Activated T-helper 1 cell treated with anti-CD3 and anti-CD28 coated beads, Interleukin-2, amount 50 U/mL, for 16 hours (primary cell): ENCODE results near the gene ZBTB17.
"Not testable (repeated sequence)": the region's sequence is repeated elsewhere in the genome, so short reads cannot be mapped to it uniquely, and the experiment has no call there.

Source experiments
- DNase-seq, 2 donors: peaks; one replicate each; pipeline ENCODE4 v3.0.0-alpha.2; 2020; ENCODE audit warnings: low read depth in 1 of 2, low spot score in 1 of 2

The ZBTB17 gene

DNA sequence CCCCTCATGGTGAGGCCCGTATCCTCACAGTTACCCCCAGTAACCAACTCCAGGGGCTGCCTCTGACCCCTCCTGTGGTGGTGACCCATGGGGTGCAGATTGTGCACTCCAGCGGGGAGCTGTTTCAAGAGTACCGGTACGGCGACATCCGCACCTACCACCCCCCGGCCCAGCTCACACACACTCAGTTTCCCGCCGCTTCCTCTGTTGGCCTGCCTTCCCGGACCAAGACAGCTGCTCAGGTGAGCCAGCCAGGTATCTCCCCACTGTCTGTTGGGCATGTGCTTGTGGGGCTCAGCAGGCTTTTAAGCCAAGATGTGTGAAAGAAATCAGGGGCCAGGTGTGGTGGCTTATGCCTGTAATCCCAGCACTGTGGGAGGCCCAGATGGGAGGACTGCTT is 39.9 kb downstream of the ZBTB17 start:
- DNase-seq: no peak

DNA sequence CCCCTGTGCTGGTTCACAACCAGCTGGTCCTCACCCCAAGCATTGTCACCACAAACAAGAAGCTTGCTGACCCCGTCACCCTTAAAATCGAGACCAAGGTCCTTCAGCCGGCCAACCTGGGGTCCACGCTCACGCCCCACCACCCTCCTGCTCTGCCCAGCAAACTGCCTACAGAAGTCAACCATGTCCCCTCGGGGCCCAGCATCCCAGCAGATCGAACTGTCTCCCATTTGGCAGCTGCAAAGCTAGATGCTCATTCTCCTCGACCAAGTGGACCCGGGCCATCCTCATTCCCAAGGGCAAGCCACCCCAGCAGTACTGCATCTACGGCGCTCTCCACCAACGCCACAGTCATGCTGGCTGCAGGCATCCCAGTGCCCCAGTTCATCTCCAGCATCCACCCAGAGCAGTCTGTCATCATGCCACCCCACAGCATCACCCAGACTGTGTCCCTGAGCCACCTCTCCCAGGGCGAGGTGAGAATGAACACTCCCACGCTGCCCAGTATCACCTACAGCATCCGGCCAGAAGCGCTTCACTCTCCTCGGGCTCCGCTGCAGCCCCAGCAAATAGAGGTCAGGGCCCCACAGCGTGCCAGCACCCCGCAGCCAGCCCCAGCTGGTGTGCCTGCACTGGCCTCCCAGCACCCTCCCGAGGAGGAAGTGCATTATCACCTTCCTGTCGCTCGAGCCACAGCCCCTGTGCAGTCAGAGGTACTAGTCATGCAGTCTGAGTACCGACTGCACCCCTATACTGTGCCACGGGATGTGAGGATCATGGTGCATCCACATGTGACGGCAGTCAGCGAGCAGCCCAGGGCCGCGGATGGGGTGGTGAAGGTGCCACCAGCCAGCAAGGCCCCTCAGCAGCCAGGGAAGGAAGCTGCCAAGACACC is 40.6 kb downstream of the ZBTB17 start:
- no peak for DNase-seq

DNA sequence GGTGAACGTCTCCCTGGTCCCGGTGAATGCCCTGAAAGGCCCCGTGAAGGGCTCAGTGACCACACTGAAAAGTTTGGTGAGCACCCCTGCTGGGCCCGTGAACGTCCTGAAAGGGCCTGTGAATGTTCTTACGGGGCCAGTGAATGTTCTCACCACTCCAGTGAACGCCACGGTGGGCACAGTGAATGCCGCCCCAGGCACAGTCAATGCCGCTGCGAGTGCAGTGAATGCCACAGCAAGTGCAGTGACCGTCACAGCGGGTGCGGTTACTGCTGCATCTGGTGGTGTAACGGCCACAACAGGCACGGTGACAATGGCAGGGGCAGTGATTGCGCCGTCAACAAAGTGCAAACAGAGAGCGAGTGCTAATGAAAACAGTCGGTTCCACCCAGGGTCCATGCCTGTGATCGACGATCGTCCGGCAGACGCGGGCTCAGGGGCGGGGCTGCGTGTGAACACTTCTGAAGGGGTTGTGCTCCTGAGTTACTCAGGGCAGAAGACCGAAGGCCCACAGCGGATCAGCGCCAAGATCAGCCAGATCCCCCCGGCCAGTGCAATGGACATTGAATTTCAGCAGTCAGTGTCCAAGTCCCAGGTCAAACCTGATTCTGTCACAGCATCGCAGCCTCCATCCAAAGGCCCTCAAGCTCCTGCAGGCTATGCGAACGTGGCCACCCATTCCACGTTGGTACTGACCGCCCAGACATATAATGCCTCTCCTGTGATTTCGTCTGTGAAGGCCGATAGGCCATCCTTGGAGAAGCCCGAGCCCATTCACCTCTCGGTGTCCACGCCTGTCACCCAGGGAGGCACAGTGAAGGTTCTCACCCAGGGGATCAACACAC is 41.5 kb downstream of the ZBTB17 start:
- DNase-seq: no peak

DNA sequence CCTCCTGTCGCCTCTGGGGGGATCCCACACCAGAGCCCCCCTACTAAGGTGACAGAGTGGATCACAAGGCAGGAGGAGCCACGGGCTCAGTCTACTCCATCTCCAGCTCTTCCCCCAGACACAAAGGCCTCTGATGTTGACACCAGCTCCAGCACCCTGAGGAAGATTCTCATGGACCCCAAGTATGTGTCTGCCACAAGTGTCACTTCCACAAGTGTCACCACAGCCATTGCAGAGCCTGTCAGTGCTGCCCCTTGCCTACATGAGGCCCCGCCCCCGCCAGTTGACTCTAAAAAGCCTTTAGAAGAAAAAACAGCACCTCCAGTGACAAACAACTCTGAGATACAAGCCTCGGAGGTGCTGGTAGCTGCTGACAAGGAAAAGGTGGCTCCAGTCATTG is 42.2 kb downstream of the ZBTB17 start:
- DNase-seq: no peak

DNA sequence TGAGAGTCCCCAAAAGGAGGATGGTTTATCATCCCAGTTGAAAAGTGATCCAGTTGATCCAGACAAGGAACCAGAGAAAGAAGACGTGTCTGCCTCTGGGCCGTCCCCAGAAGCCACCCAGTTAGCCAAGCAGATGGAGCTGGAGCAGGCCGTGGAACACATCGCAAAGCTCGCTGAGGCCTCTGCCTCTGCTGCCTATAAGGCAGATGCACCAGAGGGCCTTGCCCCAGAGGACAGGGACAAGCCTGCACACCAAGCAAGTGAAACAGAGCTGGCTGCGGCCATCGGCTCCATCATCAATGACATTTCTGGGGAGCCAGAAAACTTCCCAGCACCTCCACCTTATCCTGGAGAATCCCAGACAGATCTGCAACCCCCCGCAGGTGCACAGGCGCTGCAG is 43.3 kb downstream of the ZBTB17 start:
- no peak for DNase-seq

DNA sequence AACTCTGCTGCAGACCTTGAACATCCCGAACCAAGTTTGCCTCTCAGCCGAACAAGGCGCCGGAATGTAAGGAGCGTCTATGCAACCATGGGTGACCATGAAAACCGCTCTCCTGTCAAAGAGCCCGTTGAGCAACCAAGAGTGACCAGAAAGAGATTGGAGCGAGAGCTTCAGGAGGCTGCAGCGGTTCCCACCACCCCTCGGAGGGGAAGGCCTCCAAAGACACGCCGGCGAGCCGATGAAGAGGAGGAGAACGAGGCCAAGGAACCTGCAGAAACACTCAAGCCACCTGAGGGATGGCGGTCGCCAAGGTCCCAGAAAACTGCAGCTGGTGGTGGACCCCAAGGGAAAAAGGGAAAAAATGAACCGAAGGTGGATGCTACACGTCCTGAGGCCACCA is 44.0 kb downstream of the ZBTB17 start:
- no peak for DNase-seq

DNA sequence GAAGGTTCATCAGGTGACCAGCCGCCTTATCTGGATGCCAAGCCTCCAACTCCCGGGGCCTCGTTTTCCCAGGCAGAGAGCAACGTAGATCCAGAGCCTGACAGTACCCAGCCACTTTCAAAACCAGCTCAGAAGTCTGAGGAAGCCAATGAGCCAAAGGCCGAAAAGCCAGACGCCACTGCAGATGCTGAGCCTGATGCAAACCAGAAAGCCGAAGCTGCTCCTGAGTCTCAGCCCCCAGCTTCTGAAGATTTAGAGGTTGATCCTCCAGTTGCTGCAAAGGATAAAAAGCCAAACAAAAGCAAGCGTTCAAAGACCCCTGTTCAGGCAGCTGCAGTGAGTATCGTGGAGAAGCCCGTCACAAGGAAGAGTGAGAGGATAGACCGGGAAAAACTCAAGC is 44.5 kb downstream of the ZBTB17 start:
- no peak for DNase-seq

DNA sequence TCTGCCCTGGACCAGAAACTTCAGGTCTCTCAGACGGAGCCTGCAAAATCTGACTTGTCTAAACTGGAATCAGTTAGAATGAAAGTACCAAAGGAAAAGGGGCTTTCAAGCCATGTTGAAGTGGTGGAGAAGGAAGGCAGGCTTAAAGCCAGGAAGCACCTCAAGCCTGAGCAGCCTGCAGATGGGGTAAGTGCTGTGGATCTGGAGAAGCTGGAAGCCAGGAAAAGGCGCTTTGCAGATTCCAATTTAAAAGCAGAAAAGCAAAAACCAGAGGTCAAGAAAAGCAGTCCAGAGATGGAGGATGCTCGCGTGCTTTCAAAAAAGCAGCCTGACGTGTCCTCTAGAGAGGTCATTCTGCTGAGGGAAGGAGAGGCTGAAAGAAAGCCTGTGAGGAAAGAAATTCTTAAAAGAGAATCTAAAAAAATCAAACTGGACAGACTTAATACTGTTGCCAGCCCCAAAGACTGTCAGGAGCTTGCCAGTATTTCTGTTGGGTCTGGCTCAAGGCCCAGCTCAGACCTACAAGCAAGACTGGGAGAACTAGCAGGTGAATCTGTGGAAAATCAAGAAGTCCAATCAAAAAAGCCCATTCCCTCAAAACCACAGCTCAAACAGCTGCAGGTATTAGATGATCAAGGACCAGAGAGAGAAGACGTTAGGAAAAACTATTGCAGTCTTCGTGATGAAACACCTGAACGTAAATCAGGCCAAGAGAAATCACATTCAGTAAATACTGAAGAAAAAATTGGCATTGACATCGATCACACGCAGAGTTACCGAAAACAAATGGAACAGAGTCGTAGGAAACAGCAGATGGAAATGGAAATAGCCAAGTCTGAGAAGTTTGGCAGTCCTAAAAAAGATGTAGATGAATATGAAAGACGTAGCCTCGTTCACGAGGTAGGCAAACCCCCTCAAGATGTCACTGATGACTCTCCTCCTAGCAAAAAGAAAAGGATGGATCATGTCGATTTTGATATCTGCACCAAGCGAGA is 46.6 kb downstream of the ZBTB17 start:
- no peak for DNase-seq

DNA sequence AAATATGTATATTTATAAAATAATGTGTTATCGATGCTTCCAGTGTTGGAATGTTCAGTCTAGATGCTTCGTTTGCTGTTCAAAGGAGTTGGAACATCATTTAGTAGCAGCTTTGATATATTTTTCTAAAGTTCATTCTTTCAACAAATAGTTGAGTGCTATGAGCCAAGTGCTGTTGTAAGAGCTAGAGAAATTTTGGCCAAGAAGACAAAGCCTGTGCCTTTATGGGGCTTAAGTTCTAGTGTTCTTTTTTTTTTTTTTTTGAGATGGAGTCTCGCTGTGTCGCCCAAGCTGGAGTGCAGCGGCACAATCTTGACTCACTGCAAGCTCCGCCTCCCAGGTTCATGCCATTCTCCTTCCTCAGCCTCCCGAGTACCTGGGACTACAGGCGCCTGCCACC is 49.5 kb downstream of the ZBTB17 start:
- DNase-seq: not testable (repeated sequence)

DNA sequence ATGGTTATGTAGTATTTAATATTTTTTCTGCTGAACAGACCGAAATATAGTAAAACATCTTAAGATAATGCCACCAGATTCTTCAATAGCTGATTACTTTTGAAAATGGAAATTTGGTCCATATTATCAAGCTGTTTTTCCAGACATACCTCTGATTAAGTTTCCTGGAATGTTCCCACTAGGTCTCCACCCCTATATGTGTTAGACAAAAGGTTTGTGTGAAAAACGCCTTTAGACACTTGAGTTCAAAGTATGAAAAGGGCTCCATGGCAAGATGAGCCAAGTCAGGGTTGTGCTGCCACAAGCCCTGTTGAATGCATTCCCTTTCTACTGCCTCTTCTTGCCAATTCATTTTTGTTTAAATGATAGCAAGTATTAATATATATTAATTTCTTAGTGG is 52.7 kb downstream of the ZBTB17 start:
- no peak for DNase-seq

DNA sequence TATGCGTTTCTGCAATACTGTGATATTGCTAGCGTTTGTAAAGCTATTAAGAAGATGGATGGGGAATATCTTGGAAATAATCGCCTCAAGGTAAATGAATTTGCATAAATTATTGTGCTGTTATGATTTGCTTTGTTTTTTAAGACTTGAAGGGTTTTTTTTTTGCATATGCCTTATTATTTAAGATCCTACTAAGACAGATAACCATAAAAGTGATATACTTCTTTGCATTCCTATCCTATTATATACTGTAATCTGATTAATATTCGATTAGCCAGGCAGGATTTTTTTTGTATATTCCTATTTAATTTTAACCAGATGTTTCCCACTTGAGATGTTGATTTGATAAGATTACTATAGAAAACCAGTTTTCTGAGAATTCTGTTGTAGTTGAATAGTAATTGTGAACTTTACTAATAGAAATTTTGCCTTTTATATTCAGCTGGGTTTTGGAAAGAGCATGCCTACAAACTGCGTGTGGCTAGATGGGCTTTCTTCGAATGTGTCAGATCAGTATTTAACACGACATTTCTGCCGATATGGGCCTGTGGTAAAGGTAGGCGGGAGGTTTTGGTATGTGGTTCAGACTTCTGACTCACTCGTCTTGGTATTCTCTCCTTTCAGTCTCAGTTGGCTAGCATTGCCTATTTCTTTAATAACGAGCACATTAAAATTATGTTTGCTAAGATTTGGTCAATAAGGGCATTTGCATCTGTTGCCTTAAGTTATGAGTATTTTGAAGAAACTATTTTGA is 56.8 kb downstream of the ZBTB17 start:
- DNase-seq: peak in 1 of 2 donors; percentile 49

DNA sequence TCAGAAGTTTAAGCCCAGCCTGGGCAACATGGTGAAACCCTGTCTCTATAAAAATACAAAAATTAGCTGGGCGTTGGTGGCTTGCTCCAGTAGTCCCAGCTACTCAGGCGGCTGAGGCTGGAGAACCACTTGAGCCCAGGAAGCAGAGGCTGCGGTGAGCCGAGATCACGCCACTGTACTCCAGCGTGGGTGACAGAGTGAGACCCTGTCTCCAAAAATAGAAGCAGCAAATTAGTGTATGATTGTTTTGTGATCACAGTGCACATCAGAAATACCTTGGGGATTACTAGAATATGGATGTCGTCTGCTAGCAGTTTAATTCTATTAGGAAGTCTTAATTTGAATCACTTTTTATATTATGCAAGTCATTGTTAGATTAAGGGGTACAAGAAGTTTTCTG is 59.0 kb downstream of the ZBTB17 start:
- no peak for DNase-seq

DNA sequence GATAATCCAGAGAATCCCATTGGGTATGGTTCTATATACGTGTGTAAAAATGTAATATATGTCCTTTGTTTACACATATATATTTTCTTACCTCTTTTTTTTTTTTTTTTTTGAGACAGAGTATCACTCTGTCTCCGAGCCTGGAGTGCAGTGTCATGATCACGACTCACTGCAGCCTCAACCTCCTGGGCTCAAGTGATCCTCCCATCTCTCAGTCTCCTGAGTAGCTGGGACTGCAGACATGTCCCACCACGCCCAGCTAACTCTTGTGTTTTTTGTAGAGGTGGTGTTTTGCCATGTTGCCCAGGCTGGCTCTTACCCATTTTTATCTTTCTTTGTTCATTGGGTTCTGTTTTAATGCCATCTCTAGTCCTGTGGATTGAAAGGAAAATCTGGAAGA is 59.5 kb downstream of the ZBTB17 start:
- no peak for DNase-seq

DNA sequence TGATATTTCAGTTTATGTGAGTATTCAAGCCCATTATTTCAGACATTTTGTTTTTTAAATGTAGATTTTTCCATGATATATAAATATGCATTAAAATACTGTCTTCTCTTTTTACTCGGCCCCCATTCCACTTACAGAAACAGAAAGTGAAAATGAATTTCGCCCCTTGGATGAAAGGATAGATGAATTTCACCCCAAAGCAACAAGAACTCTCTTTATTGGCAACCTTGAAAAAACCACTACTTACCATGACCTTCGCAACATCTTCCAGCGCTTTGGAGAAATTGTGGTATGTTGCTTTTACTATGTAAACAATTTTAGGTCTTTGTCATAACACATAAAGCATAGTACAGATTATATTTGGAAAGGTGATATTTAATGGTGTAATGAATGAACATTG is 59.9 kb downstream of the ZBTB17 start:
- no peak for DNase-seq

DNA sequence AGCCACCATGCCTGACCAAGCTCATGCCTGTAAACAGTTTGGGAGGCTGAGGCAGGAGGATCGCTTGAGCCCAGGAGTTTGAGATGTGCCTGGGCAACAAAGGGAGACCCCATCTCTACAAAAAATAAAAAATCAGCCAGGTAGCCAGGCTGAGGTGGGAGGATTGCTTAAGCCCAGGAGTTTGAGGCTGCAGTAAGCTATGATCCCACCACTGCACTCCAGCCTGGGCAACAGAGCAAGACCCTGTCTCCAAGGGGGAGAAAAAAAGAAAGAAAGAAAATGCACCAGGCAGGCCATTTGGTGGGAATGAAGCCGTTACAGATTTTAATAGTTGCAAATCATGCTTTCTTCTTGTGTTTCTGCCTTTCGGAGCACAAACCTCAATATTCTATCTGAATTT is 62.3 kb downstream of the ZBTB17 start:
- DNase-seq: not testable (repeated sequence)

DNA sequence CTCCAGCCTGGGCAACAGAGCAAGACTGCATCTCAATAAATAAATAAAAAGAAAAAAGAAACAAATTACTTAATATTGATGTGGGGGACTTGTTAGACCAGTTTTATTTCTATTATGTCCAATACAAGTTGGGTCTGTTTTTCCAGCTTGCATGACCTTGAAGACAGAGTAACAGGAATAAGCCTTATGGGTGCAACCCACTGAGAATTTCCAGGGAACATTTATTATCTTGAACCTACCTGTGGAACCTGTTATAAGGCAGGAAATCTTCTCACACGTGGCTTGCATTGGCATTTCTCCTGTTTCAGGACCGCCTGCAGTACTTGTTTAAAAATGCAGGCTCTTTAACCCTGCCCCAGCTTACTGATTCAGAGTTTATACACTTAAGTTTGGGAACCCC is 64.0 kb downstream of the ZBTB17 start:
- no peak for DNase-seq

DNA sequence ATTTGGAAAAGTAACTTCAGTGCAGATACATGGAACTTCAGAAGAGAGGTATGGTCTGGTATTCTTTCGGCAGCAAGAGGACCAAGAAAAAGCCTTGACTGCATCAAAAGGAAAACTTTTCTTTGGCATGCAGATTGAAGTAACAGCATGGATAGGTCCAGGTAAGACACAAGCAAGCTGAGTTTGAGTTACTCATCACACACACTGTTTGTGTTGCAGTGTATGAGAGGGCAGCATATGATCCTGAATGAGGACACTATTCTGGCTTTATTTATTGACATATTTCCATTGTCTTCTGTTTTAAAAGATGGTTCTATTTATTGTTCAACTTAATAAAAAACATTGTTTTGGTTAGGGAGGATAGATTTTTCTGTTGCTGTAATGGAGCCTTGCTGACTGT is 64.8 kb downstream of the ZBTB17 start:
- no peak for DNase-seq

DNA sequence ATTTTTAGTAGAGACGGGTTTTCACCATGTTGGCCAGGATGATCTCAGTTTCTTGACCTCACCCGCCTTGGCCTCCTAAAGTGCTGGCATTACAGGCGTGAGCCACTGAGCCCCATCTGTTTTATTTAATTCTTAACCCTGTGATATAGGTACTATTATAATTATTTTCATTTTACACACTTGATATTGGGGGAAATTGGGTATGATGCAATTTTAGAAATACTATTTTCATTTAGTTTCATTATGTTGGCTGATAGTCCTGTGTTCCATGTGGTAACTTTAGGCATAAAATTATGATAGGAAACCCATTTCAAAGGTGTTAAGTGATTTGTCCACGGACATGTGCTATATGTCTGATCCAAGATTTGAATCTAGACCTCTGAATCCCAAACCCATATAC is 67.3 kb downstream of the ZBTB17 start:
- DNase-seq: no peak

DNA sequence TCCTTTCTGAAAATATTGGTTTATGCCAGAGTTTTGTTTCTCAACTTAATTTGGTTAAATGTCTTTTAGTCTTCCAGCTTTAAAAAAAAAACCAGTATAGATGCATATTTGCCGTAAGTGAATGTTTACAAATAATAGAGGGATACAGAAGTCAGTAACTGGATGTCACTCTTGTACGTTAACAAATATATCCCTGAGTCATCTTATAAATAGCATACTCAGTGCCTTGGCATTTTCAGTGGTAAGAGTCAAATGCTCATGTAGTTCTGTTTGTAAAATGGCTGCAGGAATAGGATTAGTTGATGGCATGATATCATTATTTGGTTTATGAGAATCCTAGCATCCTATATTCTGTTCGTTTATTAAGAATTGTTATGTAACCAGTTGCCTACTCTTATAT is 73.0 kb downstream of the ZBTB17 start:
- DNase-seq: no peak

DNA sequence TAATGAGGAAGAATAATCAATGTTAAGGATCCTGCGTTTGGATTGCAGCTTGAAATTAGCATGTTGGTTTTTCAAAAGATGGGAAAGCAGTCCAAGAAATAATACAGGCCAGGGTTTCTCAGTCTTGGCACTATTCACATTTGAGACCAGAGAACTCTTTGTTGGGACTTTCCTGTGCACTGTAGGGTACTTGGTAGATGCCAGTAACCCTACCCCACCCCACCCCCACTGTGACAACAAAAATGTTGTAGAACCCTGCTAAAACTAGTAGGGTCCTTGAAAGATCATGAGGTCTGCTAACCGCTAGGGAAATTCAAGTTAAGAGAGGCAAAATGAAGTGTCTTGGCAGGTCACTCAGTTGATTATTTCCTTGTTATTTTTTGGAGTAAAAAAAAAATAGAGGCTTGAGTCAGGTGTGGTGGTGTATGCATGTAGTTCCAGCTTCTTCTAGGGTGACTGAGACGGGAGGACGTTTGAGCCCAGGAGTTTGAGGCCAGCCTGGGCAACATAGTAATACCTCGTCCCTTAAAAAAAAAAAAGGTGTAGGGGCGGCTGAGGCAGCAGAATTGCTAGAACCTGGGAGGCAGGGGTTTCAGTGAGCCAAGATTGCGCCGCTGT is 75.1 kb downstream of the ZBTB17 start:
- no peak for DNase-seq
